Measurements from ENCODE around the gene PPARD.

The PPARD gene

GRCh38 chr6:35474131-35474941 is 132.0 kb downstream of the PPARD start:
- no peak for DNase-seq

DNA sequence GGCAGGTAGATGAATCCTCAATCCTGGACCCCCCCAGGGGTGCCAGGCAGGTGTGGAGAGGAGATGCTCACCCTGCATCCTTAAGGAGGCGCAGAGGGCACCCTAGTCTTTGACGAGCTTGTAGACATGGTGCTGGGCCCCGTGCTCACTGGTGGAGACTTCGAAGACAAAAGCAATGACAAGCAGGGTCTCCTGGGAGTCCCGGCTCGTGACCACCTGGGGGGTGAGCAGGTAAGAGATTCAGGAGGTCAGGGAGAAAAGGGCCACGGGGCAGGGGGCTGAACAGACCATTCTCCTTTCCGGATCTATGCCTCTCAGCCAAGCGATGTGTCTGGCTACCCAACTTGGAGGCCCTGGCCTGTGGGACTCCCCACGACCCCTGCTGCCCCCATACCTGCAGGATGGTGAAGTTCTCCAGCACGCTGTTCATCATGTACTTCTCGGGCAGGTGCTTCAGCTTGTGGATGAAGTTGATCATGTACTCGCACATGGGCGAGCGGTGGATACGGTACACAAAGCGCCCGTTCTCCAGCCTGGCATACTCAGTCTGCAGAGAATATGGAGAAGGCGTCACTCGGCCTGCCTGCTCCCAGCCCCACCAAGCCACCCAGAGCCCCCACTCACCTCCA is 132.7 kb downstream of the PPARD start:
- DNase-seq: no peak

DNA sequence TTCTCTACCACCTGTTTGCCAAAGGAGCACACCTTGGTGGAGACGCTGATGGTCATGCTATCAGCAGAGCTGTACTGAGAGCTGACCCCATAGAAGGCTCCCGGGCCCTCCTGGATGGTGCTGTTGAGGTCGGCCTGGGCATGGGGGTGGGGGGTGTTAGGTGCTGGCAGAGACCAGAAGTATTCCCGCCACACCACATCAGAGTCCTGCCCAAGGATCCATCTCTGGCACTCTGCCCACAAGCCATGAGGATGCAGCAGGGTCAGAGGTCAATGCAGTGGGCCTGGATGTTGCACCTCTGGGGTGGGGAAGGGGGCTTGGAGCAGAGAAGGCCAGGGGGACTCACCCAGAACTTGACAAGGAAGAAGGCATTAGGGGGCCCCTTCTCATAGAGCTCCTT is 133.2 kb downstream of the PPARD start:
- no peak for DNase-seq

- no peak for DNase-seq
Measured at GRCh38 chr6:35476004-35476403, 133.6 kb downstream of the PPARD start.

- DNase-seq: no peak
Measured at GRCh38 chr6:35477028-35477427, 134.7 kb downstream of the PPARD start.

Data from CD4-positive, alpha-beta T cell treated with Interleukin-12 subunit alpha and Interleukin-12 subunit beta, for 1 hour (primary cell).